Esophagus squamous epithelium (tissue), 5 donors: ENCODE results near the gene PPP2R5C. TPM values are rescaled to one million over a fixed set of nuclear protein-coding genes. Genes with fewer than 3 reads are reported as not detected.

Experiments used
- DNase-seq: peaks from one replicate; lab custom pipeline; 2025; lab: John Stamatoyannopoulos, UW
- H3K27ac ChIP-seq, 4 donors: fragments of 200-600 bp; sonication (generic); one replicate each; pipeline ENCODE4 v1.5.1; 2016 to 2019; ENCODE audit warnings: mild to moderate bottlenecking in 1 of 4
- H3K27me3 ChIP-seq, 4 donors: fragments of 200-600 bp; sonication (generic); 1 replicate in 3 of 4; 2 replicates in 1 of 4; pipeline versions ENCODE4 v1.5.1 to v1.6.0; 2017 to 2021; ENCODE audit warnings: antibody characterized with exemption in 1 of 4
- H3K36me3 ChIP-seq, 3 donors: fragments of 200-600 bp; sonication (generic); one replicate each; pipeline ENCODE4 v1.5.1; 2016 to 2019
- H3K4me1 ChIP-seq, 3 donors: fragments of 200-600 bp; sonication (generic); one replicate each; pipeline ENCODE4 v1.5.1; 2017 to 2019
- H3K4me3 ChIP-seq, 4 donors: fragments of 200-600 bp; sonication (generic); 1 replicate in 3 of 4; 2 replicates in 1 of 4; pipeline ENCODE4 v1.5.1; 2016 to 2019; ENCODE audit warnings: mild to moderate bottlenecking in 2 of 4, moderate library complexity in 1 of 4
- H3K9me3 ChIP-seq, 3 donors: fragments of 200-600 bp; sonication (generic); one replicate each; pipeline ENCODE4 v1.5.1; 2016 to 2019
- POLR2A ChIP-seq, 4 donors: fragments of 450-650 bp; IDR thresholded peaks; one replicate each; pipeline ENCODE4 v1.6.1; 2017; ENCODE audit warnings: antibody characterized with exemption in 4 of 4, mild to moderate bottlenecking in 4 of 4, moderate library complexity in 3 of 4
- WGBS, 2 donors: methylation state at CpG; one replicate each; pipeline ENCODE4 v1.1.5; 2018; 5-methylcytosine and 5-hydroxymethylcytosine counted together
- intact Hi-C: fragments of 100-400 bp; cut with DNase I; formaldehyde crosslinking; loops from one replicate; pipeline ENCODE4 v1.15.0; 2022
- total RNA-seq, 4 donors: library from RNA; depleted of rRNA; stranded (reverse); fragments of >200 nt; gene quantifications; one replicate each; pipeline ENCODE4 v1.1.0, GENCODE V29; 2016
- TF ChIP-seq, protein P1 (sequence below), 6 experiments: fragments of 450-650 bp in 4 of 6; fragments of 200-600 bp in 2 of 6; sonication (generic) in 2 of 6; IDR thresholded peaks; one replicate each; pipeline ENCODE4 v1.5.1; 2016 to 2019; ENCODE audit warnings: antibody characterized with exemption in 6 of 6, mild to moderate bottlenecking in 4 of 6, moderate library complexity in 4 of 6
- donor health status: DM: yes; HTN: yes; CAD: no.

Gene PPP2R5C
- total RNA-seq, 4 donors from 2014 or later, result 66.3 to 92.3 (median 83.4) TPM

- H3K27ac ChIP-seq, result no peak overlapping the region
- intact Hi-C loops, result no loop called here
- no peak for DNase-seq
- WGBS, 2 donors, result 64 to 76% methylated on average over 5 of the region's 5 CpGs
- peaks cover 6 to 19% (median 7%) of the 10 kb centered on the region in 3 donors for H3K4me1 ChIP-seq
- H3K4me3 ChIP-seq, result no peak overlapping the region
- no peak for TF ChIP-seq POLR2A (IDR thresholded peaks at IDR 0.05)
- TF ChIP-seq, protein P1, sequence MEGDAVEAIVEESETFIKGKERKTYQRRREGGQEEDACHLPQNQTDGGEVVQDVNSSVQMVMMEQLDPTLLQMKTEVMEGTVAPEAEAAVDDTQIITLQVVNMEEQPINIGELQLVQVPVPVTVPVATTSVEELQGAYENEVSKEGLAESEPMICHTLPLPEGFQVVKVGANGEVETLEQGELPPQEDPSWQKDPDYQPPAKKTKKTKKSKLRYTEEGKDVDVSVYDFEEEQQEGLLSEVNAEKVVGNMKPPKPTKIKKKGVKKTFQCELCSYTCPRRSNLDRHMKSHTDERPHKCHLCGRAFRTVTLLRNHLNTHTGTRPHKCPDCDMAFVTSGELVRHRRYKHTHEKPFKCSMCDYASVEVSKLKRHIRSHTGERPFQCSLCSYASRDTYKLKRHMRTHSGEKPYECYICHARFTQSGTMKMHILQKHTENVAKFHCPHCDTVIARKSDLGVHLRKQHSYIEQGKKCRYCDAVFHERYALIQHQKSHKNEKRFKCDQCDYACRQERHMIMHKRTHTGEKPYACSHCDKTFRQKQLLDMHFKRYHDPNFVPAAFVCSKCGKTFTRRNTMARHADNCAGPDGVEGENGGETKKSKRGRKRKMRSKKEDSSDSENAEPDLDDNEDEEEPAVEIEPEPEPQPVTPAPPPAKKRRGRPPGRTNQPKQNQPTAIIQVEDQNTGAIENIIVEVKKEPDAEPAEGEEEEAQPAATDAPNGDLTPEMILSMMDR (IDR thresholded peaks at IDR 0.05), result no peak
- no peaks in the 10 kb centered on the region for H3K36me3 ChIP-seq
- H3K27me3 ChIP-seq, result peaks cover 0 to 6% (median 0%) of the 10 kb centered on the region in 4 donors
- H3K9me3 ChIP-seq, result no peaks in the 10 kb centered on the region
These were observed 182.9 kb downstream of the PPP2R5C start for GRCh38 chr14:101944451-101944850.

- H3K4me3 ChIP-seq, result no peak overlapping the region
- H3K9me3 ChIP-seq, result no peaks in the 10 kb centered on the region
- H3K4me1 ChIP-seq, result peaks cover 10 to 26% (median 10%) of the 10 kb centered on the region in 3 donors
- no peaks in the 10 kb centered on the region for H3K36me3 ChIP-seq
- peaks cover 0 to 6% (median 0%) of the 10 kb centered on the region in 4 donors for H3K27me3 ChIP-seq
- no peak overlapping the region for H3K27ac ChIP-seq
- 17 to 18% methylated on average over 5 of the region's 5 CpGs for WGBS, 2 donors
- TF ChIP-seq, protein P1 (IDR thresholded peaks at IDR 0.05), result no peak
- no peak for TF ChIP-seq POLR2A (IDR thresholded peaks at IDR 0.05)
- intact Hi-C loops, result no loop called here
- no peak for DNase-seq
These were observed 183.7 kb downstream of the PPP2R5C start for GRCh38 chr14:101945171-101945570.

- WGBS, 2 donors, result 11 to 14% methylated on average over 6 to 7 of the region's 8 CpGs
- TF ChIP-seq POLR2A (IDR thresholded peaks at IDR 0.05), result no peak
- TF ChIP-seq, protein P1 (IDR thresholded peaks at IDR 0.05), result peak in 1 of 6 experiments; percentile 2
These were observed 186.0 kb downstream of the PPP2R5C start for GRCh38 chr14:101947577-101947903.

GRCh38 chr14:101947904-101948665, 186.6 kb downstream of the PPP2R5C start:
- 0 to 2% methylated on average over 12 to 13 of the region's 53 CpGs for WGBS, 2 donors
- H3K27me3 ChIP-seq, result no peaks in the 10 kb centered on the region

More at GRCh38 chr14:101947577-101947903, 186.0 kb downstream of the PPP2R5C start:
- peak overlapping the region; percentile 60 to 85 (median 79) for H3K4me3 ChIP-seq
- peak overlapping the region; percentile 95 to 97 (median 96) for H3K27ac ChIP-seq
- no peaks in the 10 kb centered on the region for H3K36me3 ChIP-seq
- no peak for DNase-seq
- peaks cover 10 to 31% (median 10%) of the 10 kb centered on the region in 3 donors for H3K4me1 ChIP-seq
- intact Hi-C loops, result no loop called here
- no peaks in the 10 kb centered on the region for H3K9me3 ChIP-seq
- peaks cover 0 to 2% (median 0%) of the 10 kb centered on the region in 4 donors for H3K27me3 ChIP-seq

More at GRCh38 chr14:101947904-101948665, 186.6 kb downstream of the PPP2R5C start:
- Histone ChIP-seq H3K4me1 (peaks cover 10 to 31% (median 10%) of the 10 kb centered on the region in 3 donors), H3K36me3 (no peaks in the 10 kb centered on the region), H3K27ac (peak overlapping the region; percentile 95 to 97 (median 96)), H3K4me3 (peak overlapping the region; percentile 60 to 85 (median 79)), H3K9me3 (no peaks in the 10 kb centered on the region)
- intact Hi-C loops, result no loop called here
- peak; percentile 99 for DNase-seq
- TF ChIP-seq, protein P1 (IDR thresholded peaks at IDR 0.05), result no peak
- peak in 3 of 4 donors; percentile 87 to 93 (median 92) for TF ChIP-seq POLR2A (IDR thresholded peaks at IDR 0.05)
